Activated CD4-positive, alpha-beta T cell treated with anti-CD3 and anti-CD28 coated beads, Interleukin-2, Interleukin-4, amounts not matched to agents 100 ng/mL and 50 ng/mL, durations not matched to agents 16 hours and 8 hours (primary cell): Measurements from ENCODE around the gene EHD1.

Experiments used
- DNase-seq: peaks from one replicate; pipeline ENCODE4 v3.0.0-alpha.2; 2020; ENCODE audit warnings: low spot score

EHD1 gene

GRCh38 chr11:64909653-64910343, 31.4 kb upstream of the EHD1 start:
- DNase-seq, result no peak

GRCh38 chr11:64908766-64909165, 30.3 kb upstream of the EHD1 start:
- no peak for DNase-seq

- no peak for DNase-seq
Observed at GRCh38 chr11:64906314-64906635, 27.9 kb upstream of the EHD1 start.

GRCh38 chr11:64905516-64906313, 27.3 kb upstream of the EHD1 start:
- no peak for DNase-seq

GRCh38 chr11:64903291-64903833, 24.9 kb upstream of the EHD1 start:
- DNase-seq, result no peak

- no peak for DNase-seq
Observed at GRCh38 chr11:64902102-64902900, 23.9 kb upstream of the EHD1 start.

GRCh38 chr11:64900774-64901173, 22.4 kb upstream of the EHD1 start:
- DNase-seq, result no peak

- peak; percentile 85 for DNase-seq
Observed at GRCh38 chr11:64900263-64900678, 21.9 kb upstream of the EHD1 start.

- DNase-seq, result no peak
Observed at GRCh38 chr11:64898541-64898940, 20.1 kb upstream of the EHD1 start.

- no peak for DNase-seq
Observed at GRCh38 chr11:64898076-64898445, 19.6 kb upstream of the EHD1 start.

- no peak for DNase-seq
Observed at GRCh38 chr11:64897381-64898075, 19.1 kb upstream of the EHD1 start.

GRCh38 chr11:64896448-64897022, 18.1 kb upstream of the EHD1 start:
- DNase-seq, result no peak

- DNase-seq, result no peak
Observed at GRCh38 chr11:64894812-64895452, 16.5 kb upstream of the EHD1 start.

- DNase-seq, result peak; percentile 91
Observed at GRCh38 chr11:64894070-64894811, 15.8 kb upstream of the EHD1 start.

GRCh38 chr11:64893194-64894069, 15.0 kb upstream of the EHD1 start:
- DNase-seq, result no peak

GRCh38 chr11:64892838-64893193, 14.4 kb upstream of the EHD1 start:
- no peak for DNase-seq

GRCh38 chr11:64892411-64892831, 14.0 kb upstream of the EHD1 start:
- DNase-seq, result no peak

- no peak for DNase-seq
Observed at GRCh38 chr11:64891880-64892279, 13.5 kb upstream of the EHD1 start.

GRCh38 chr11:64891215-64891848, 12.9 kb upstream of the EHD1 start:
- DNase-seq, result no peak
